Activated CD8-positive, alpha-beta memory T cell treated with anti-CD3 and anti-CD28 coated beads, Interleukin-2, amount 50 U/mL, for 1 hour (primary cell): Measurements from ENCODE around the gene SOCS1.
A peak's percentile ranks its signal among the peaks of the same experiment; 100 is the strongest.

Source experiments
- DNase-seq: peaks from one replicate; pipeline ENCODE4 v3.0.0-alpha.2; 2020; ENCODE audit errors: extremely low read depth

Gene SOCS1

DNA sequence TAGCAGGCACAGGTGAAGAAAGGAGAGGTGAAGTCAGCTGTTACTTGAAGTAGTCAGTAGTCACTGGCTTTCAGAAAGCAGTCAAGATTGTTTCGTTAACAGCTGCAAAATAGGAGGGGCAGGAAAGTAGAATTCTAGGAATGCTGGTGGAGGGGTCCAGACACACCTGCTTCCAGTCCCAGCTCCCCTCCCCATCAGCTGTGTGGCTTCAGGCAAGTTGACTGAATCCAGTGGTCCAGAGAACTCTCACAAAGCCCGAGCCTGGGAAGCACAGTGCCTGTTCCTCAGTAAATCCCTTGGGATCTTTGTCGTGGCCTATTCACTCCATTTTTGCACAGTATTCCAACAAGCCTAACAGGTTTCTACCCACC is 4.6 kb upstream of the SOCS1 start:
- no peak for DNase-seq

DNA sequence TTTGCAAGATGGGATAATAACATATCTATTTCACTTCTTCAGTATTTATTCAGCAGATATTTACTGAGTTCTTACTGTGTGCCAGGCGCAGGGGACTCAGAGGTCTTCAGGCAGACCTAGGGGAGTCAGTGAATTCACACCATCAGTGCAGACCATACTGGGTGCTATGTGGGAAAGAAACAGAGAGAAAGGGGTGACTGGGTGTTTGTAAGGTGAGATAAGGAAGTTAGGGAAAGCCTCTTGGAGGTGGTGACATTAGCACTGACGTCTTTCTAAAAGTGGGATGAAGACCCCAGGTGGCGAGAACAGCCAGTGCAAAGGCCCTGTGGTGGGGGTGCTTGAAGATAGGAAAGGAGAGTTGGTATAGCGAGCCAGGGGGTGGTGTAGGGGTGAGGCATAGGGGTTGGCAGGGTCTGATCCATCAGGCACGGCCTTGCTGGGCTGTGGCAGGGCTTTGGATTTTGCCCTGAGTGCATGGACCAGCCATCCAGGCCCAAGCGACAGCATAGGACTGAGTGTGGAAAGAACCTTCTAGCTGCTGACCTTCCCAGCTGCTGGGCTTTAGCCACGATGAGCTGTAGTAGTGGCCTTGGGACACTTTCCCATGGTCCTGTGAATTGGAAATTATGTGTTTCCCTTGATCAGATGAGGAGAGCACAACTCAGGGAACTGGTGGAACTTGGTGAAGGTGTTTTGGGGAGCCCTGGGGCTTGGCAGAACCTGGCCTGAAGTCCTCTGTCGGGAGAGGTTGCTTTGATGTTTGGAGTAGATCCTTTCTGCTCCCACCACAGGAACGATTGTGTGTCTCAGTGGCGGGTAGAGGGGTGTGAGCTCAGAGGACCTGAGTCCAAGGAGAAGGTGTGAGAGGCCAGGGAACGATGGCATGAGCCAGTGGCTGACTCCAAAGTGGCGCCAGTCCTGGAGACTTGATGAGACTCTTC is 3.9 kb upstream of the SOCS1 start:
- DNase-seq = no peak

DNA sequence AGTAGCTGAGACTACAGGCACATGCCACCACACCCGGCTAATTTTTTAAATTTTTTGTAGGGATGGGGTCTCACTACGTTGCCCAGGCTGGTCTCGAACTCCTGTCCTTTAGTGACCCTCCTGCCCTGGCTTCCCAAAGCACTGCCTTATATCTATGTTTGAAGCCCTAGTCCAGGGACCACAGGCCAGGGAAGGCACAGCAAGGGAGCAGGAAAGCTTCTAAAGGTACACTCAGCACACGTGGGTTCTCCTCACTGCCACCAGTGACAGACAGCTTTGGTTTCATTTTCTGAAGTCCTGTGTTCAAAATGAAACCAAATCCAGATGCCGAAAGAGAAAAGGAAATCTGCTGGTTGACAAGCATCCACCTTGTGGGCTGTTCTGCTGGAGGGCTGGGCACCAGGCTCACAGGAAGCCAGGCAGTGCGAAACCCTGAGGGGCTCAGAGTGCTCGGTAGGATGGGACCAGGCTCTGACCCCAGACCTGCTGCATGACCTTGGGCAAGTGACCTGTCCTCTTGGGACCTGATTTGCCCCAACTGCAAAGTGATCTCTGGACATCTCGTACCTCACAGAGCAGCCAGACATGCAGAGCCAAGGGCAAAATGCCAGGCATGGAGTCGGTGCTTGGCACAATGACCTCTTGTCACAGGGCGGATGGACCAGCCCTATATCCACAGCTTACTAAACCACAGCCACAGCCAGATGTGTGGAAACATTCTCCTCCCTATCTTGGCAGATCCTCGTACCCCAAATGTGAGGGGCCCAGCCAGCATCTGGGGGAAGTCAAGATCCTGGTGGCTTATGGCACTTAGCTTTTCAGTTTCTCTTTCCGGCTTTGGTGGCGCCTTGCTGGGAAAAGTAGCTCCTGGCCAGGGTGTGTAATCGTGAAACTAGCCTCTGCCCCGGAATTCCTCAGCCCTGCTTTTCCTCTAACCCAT is 2.8 kb upstream of the SOCS1 start:
- DNase-seq = no peak

GRCh38 chr16:11257131-11257938 is 1.3 kb upstream of the SOCS1 start:
- no peak for DNase-seq

DNA sequence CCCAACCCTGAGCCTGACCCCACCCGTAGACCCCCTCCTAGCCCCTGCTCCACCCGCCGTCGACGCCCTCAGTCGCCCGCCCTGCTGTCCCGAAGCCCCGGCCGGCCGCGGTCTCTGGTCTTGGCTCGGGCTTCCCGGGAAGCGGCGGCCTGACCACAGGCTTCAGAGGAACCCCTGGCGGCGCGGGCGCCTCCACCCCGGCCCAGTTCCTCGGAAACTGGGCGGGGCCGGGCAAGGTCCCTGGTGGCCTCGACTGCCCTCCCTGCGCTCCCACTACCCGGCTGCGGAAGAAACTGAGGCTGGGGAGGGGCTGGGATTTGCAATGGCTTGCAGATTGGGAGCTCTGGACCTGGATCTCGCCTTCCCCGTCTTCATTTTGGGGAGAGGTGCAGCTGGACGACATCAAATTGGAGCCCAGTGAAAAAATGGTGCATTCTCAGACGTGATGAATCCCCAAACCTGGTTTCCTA is 692 bp upstream of the SOCS1 start:
- DNase-seq = no peak

- no peak for DNase-seq
Measured at GRCh38 chr16:11254913-11255736, 879 bp downstream of the SOCS1 start.

DNA sequence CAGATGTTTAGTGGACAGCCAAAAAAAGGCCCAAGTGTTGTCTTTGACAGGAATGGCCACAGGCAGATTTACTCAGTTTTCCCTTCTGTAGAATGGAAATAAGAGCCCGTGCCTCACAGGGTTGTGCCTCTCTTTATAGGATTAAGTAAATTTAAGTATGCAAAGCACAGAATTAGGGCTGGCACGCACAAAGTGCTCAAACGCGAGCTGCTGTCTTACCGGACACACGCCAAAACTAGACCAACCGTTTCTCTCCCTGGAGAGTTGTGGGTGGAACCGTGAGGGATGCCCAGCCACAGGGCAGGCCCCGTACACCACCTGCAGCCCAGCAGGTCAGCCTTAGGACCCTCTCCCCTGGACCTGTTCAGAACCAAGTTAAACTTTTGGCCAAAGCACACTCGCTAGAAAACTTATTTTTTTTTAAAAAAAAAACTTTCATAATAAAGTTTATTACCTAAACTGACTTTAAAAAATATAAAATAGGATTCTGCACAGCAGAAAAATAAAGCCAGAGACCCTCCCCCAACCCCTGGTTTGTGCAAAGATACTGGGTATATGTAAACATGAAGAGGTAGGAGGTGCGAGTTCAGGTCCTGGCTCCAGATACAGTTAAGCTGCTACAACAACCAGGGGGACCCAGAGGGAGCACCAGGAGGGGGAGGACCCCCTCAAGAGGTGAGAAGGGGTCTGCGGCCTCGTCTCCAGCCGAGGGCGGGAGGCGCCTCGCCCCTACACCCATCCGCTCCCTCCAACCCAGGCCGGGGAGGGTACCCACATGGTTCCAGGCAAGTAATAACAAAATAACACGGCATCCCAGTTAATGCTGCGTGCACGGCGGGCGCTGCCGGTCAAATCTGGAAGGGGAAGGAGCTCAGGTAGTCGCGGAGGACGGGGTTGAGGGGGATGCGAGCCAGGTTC is 1.8 kb downstream of the SOCS1 start:
- DNase-seq = no peak

GRCh38 chr16:11253009-11253994 is 2.7 kb downstream of the SOCS1 start:
- DNase-seq = no peak

GRCh38 chr16:11252482-11252931 is 3.5 kb downstream of the SOCS1 start:
- DNase-seq = no peak

DNA sequence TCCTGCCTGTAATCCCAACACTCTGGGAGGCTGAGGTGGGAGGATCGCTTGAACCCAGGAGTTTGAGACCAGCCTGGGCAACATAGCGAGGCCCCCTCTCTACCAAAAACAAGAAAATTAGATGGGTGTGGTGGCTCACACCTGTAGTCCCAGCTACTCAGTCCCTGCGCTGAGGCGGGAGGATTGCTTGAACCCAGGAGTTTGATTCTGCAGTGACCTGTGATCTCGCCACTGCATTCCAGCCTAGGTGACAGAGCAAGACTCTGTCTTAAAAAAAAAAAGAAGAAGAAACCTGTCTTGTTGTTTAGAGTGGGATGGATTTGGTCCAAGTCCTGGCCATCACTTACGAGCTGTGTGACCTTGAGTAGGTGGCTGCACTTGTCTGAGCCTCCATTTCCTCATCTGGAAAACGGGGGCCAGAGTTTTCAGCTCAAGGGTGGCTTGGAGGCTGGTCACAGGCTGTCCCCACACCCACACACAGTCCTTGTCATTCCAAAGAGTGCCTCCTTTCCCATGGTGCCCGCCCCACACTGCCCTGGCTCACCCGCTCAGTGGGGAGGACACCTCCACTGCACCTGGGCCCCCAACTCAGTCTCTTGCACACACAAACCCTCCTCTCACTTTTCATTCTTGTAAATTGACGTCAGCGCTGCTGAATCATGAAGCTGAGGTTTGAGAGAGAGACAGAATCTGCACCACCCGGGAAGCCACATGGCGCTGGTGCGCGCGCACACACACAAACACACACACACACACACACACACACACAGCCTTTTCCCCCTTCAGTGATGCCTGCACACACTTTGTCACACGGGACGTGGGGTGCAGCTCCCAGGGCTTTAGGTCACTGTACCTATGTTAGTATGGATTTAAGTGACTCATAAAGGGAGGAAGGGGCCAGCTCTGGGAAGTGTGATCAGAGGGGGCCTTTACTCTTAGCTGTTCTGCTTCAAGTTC is 4.2 kb downstream of the SOCS1 start:
- peak; percentile 67 for DNase-seq

DNA sequence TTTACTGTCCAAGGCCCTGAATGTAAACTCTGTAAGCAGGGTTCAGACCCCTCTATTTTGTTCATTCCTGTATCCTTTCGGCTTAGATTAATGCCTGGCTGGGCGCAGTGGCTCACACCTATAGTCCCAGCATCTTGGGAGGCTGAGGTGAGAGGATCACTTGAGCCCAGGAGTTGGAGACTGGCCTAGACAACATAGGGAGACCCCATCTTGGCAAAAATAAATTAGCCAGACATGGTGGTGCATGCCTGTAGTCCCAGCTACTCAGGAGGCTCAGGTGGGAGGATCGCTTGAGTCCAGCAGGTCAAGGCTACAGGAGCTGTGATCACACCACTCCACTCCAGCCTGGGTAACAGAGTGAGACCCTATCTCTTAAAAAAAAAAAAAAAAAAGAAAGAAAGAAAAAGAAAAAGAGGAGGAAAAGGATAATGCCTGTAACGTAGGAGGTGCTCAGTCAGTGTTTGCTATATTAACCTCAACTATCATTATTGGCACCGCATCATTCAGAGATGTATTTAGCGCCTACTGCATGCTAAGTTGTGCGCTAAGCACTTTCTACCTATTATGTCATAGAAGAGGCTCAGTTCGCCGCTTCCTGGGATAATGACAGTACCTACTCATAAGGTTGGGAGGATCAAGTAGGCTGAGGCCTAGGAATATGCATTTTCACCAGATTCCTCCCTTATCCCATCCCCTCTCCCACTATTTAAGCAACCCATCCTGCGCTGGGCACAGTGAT is 5.0 kb downstream of the SOCS1 start:
- no peak for DNase-seq

DNA sequence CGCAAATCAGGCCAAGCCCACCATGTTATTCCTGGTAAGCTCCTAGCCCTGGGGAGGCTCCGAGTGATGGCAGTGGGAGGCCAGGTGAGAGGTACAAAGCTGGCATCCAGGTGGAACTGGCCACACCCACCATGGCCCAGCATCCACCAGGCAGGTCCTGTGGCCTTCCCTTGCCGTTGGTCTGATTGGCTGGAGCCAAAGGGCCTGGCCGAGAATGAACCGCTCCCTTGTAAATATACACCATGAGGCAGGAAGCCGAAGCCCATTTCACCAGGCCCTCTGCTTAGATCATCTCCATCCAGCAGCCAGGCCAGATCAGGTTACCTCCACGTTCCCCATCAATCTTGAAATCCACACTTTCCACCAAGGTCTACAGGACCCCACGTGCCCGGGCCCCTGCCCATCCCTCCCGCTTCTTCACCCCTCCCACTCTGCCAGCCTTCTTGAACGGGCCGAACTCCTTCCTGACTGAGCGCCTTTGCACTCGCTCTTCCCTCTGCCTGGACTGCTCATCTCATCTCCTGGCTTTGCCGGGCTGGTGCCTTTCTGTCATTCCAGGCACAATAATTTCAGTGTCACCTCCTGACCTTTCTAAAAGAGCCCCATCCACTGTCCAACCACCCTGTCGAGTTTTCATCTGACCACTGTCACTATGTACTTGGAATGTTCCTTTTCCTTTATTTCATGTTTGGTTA is 5.8 kb downstream of the SOCS1 start:
- DNase-seq = no peak

DNA sequence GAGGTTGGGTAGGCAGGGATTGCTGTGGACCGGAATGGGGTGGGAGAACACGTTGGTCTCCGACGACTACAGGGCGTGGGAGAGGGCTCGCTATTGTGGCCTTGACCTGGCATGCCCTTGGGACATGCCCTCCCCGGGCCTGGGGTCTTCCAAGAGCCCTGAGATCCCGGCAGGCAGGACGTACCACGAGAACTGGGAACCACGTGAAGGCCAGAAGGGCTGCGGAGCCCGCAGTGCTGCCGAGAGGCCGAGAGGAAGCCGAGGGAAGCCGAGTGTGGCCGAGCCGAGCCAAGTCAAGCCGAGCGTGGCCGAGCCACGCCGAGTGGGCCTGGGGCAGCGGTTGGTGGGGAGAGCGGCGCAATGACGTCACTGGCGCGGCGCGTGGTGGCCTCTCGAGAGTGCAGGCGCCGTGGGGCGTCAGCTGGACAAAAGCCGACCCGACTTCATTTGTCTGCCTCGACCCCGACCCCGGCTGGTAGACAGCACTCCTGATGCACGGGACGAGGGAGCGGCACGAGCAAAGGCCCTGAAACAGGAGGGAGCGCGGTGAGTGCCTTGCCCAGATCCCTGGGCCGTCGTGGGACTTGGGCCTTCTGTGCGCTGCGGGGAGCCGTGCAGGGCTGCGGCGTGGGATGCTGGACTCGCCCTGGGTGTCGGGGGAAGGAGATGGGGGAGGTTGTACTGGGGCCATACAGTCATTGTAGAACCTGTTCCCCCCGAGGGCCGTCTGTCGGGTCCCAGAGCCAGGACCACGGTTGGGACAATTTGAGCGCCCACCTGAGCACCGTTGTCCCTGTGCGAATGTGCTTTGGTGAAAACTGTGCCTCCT is 6.6 kb downstream of the SOCS1 start:
- DNase-seq = no peak

GRCh38 chr16:11248133-11248532 is 7.9 kb downstream of the SOCS1 start:
- DNase-seq = no peak

GRCh38 chr16:11245988-11246387 is 10.0 kb downstream of the SOCS1 start:
- no peak for DNase-seq
